Fibroblast of skin of scalp (primary cell): ENCODE measurements around the gene SSBP2. TPM values are rescaled to one million over a fixed set of nuclear protein-coding genes. Genes with fewer than 3 reads are reported as not detected.
A peak's percentile ranks its signal among the peaks of the same experiment; 100 is the strongest.

Source experiments
- DNase-seq: peaks from one replicate; pipeline ENCODE4 v3.0.0-alpha.2; 2013
- polyA plus RNA-seq, 2 experiments: library from polyadenylated mRNA; unstranded; fragments of 120-200 nt; gene quantifications; one replicate each; pipeline ENCODE4 v1.2.1, GENCODE V29; 2013; ENCODE audit not compliant: insufficient read length in 2 of 2

The SSBP2 gene
- polyA plus RNA-seq (2013, experiment 1 of 2; ENCODE audit: insufficient read length) = 36.4 TPM
- 39.7 TPM for polyA plus RNA-seq (2013, experiment 2 of 2; ENCODE audit: insufficient read length)

GRCh38 chr5:81751009-81751835 lies at the start of gene SSBP2:
Gene SSBP2, minus strand, starts transcription at chr5:81751097. Its CDS starts 55 bp downstream, at chr5:81751042.
- peak; percentile 100 for DNase-seq

- no peak for DNase-seq
Measured at GRCh38 chr5:81795666-81796065, 44.8 kb upstream of the SSBP2 start.

- no peak for DNase-seq
Measured at GRCh38 chr5:81794226-81794625, 43.3 kb upstream of the SSBP2 start.

GRCh38 chr5:81790336-81790735 lies 39.4 kb upstream of the SSBP2 start:
- DNase-seq = no peak

- DNase-seq = no peak
Measured at GRCh38 chr5:81789033-81789432, 38.1 kb upstream of the SSBP2 start.

- no peak for DNase-seq
Measured at GRCh38 chr5:81788329-81788728, 37.4 kb upstream of the SSBP2 start.

GRCh38 chr5:81787474-81788242 lies 36.8 kb upstream of the SSBP2 start:
- peak; percentile 82 for DNase-seq

- no peak for DNase-seq
Measured at GRCh38 chr5:81786991-81787390, 36.1 kb upstream of the SSBP2 start.

- no peak for DNase-seq
Measured at GRCh38 chr5:81786496-81786895, 35.6 kb upstream of the SSBP2 start.

- no peak for DNase-seq
Measured at GRCh38 chr5:81785322-81785721, 34.4 kb upstream of the SSBP2 start.

GRCh38 chr5:81783401-81783800 lies 32.5 kb upstream of the SSBP2 start:
- DNase-seq = no peak

- peak; percentile 35 for DNase-seq
Measured at GRCh38 chr5:81782811-81783210, 31.9 kb upstream of the SSBP2 start.

- DNase-seq = no peak
Measured at GRCh38 chr5:81779916-81780266, 29.0 kb upstream of the SSBP2 start.

GRCh38 chr5:81779125-81779915 lies 28.4 kb upstream of the SSBP2 start:
- peak; percentile 35 for DNase-seq

- DNase-seq = peak; percentile 81
Measured at GRCh38 chr5:81778642-81779041, 27.7 kb upstream of the SSBP2 start.

- DNase-seq = no peak
Measured at GRCh38 chr5:81776258-81776657, 25.4 kb upstream of the SSBP2 start.

- no peak for DNase-seq
Measured at GRCh38 chr5:81774374-81774773, 23.5 kb upstream of the SSBP2 start.

- no peak for DNase-seq
Measured at GRCh38 chr5:81773574-81773973, 22.7 kb upstream of the SSBP2 start.

GRCh38 chr5:81773161-81773560 lies 22.3 kb upstream of the SSBP2 start:
- DNase-seq = no peak

GRCh38 chr5:81772488-81772887 lies 21.6 kb upstream of the SSBP2 start:
- DNase-seq = no peak

- peak; percentile 91 for DNase-seq
Measured at GRCh38 chr5:81768935-81769452, 18.1 kb upstream of the SSBP2 start.

GRCh38 chr5:81767938-81768337 lies 17.0 kb upstream of the SSBP2 start:
- peak; percentile 29 for DNase-seq

GRCh38 chr5:81767097-81767496 lies 16.2 kb upstream of the SSBP2 start:
- DNase-seq = no peak
